Measurements from ENCODE around the gene PAFAH1B2. TPM values are rescaled to one million over a fixed set of nuclear protein-coding genes. Genes with fewer than 3 reads are reported as not detected.

Gene PAFAH1B2
- polyA plus RNA-seq, 1 donor: 47.9 TPM

- H3K4me1 ChIP-seq (ENCODE audit: control insufficient read depth, insufficient read depth, low read length): peaks cover 8% of the 10 kb centered on the region
- peaks cover 85% of the 10 kb centered on the region for H3K36me3 ChIP-seq (ENCODE audit: control insufficient read depth, insufficient read depth, low read length)
- no peaks in the 10 kb centered on the region for H3K27me3 ChIP-seq (ENCODE audit: control insufficient read depth, insufficient read depth, low read length)
- H3K9me3 ChIP-seq (ENCODE audit: control insufficient read depth, low read depth, low read length): no peaks in the 10 kb centered on the region
- H3K4me3 ChIP-seq (ENCODE audit: low read length): no peak overlapping the region
- no peak for DNase-seq
- H3K27ac ChIP-seq (ENCODE audit: low read length): no peak overlapping the region
- WGBS (ENCODE audit: insufficient coverage, low lambda C conversion rate): no CpG with 5 or more reads among the region's 22 CpGs
Observed at GRCh38 chr11:117189191-117189940, 45.3 kb downstream of the PAFAH1B2 start.

GRCh38 chr11:117189941-117190544 lies 46.0 kb downstream of the PAFAH1B2 start:
- no peak overlapping the region for H3K27ac ChIP-seq (ENCODE audit: low read length)
- no CpG with 5 or more reads among the region's 8 CpGs for WGBS (ENCODE audit: insufficient coverage, low lambda C conversion rate)
- no peak overlapping the region for H3K4me3 ChIP-seq (ENCODE audit: low read length)
- peaks cover 8% of the 10 kb centered on the region for H3K4me1 ChIP-seq (ENCODE audit: control insufficient read depth, insufficient read depth, low read length)
- no peak for DNase-seq
- no peaks in the 10 kb centered on the region for H3K9me3 ChIP-seq (ENCODE audit: control insufficient read depth, low read depth, low read length)
- H3K36me3 ChIP-seq (ENCODE audit: control insufficient read depth, insufficient read depth, low read length): peaks cover 88% of the 10 kb centered on the region
- no peaks in the 10 kb centered on the region for H3K27me3 ChIP-seq (ENCODE audit: control insufficient read depth, insufficient read depth, low read length)

GRCh38 chr11:117191680-117192400 lies 47.8 kb downstream of the PAFAH1B2 start:
- Histone ChIP-seq H3K36me3 (ENCODE audit: control insufficient read depth, insufficient read depth, low read length) (peaks cover 84% of the 10 kb centered on the region), H3K4me1 (ENCODE audit: control insufficient read depth, insufficient read depth, low read length) (no peaks in the 10 kb centered on the region), H3K27ac (ENCODE audit: low read length) (no peak overlapping the region), H3K27me3 (ENCODE audit: control insufficient read depth, insufficient read depth, low read length) (no peaks in the 10 kb centered on the region), H3K9me3 (ENCODE audit: control insufficient read depth, low read depth, low read length) (no peaks in the 10 kb centered on the region), H3K4me3 (ENCODE audit: low read length) (no peak overlapping the region)
- DNase-seq: no peak
- WGBS (ENCODE audit: insufficient coverage, low lambda C conversion rate): no CpG with 5 or more reads among the region's 26 CpGs

- Histone ChIP-seq H3K36me3 (ENCODE audit: control insufficient read depth, insufficient read depth, low read length) (peaks cover 83% of the 10 kb centered on the region), H3K4me1 (ENCODE audit: control insufficient read depth, insufficient read depth, low read length) (no peaks in the 10 kb centered on the region), H3K9me3 (ENCODE audit: control insufficient read depth, low read depth, low read length) (no peaks in the 10 kb centered on the region), H3K4me3 (ENCODE audit: low read length) (no peak overlapping the region), H3K27ac (ENCODE audit: low read length) (no peak overlapping the region), H3K27me3 (ENCODE audit: control insufficient read depth, insufficient read depth, low read length) (no peaks in the 10 kb centered on the region)
- DNase-seq: no peak
- no CpG with 5 or more reads among the region's 17 CpGs for WGBS (ENCODE audit: insufficient coverage, low lambda C conversion rate)
Observed at GRCh38 chr11:117192401-117192875, 48.4 kb downstream of the PAFAH1B2 start.

- DNase-seq: no peak
- Histone ChIP-seq H3K9me3 (ENCODE audit: control insufficient read depth, low read depth, low read length) (no peaks in the 10 kb centered on the region), H3K27ac (ENCODE audit: low read length) (no peak overlapping the region), H3K27me3 (ENCODE audit: control insufficient read depth, insufficient read depth, low read length) (no peaks in the 10 kb centered on the region), H3K4me3 (ENCODE audit: low read length) (no peak overlapping the region), H3K4me1 (ENCODE audit: control insufficient read depth, insufficient read depth, low read length) (peaks cover under 1% of the 10 kb centered on the region), H3K36me3 (ENCODE audit: control insufficient read depth, insufficient read depth, low read length) (peaks cover 76% of the 10 kb centered on the region)
- WGBS (ENCODE audit: insufficient coverage, low lambda C conversion rate): no CpG with 5 or more reads among the region's 15 CpGs
Observed at GRCh38 chr11:117193130-117194020, 49.3 kb downstream of the PAFAH1B2 start.

GRCh38 chr11:117194267-117194666 lies 50.2 kb downstream of the PAFAH1B2 start:
- Histone ChIP-seq H3K36me3 (ENCODE audit: control insufficient read depth, insufficient read depth, low read length) (peaks cover 67% of the 10 kb centered on the region), H3K4me3 (ENCODE audit: low read length) (no peak overlapping the region), H3K4me1 (ENCODE audit: control insufficient read depth, insufficient read depth, low read length) (peaks cover 9% of the 10 kb centered on the region)

GRCh38 chr11:117195258-117195657 lies 51.2 kb downstream of the PAFAH1B2 start:
- WGBS (ENCODE audit: insufficient coverage, low lambda C conversion rate): no CpG with 5 or more reads among the region's 4 CpGs
- no peaks in the 10 kb centered on the region for H3K9me3 ChIP-seq (ENCODE audit: control insufficient read depth, low read depth, low read length)
- peaks cover 58% of the 10 kb centered on the region for H3K36me3 ChIP-seq (ENCODE audit: control insufficient read depth, insufficient read depth, low read length)
- H3K27me3 ChIP-seq (ENCODE audit: control insufficient read depth, insufficient read depth, low read length): no peaks in the 10 kb centered on the region
- H3K4me1 ChIP-seq (ENCODE audit: control insufficient read depth, insufficient read depth, low read length): peaks cover 10% of the 10 kb centered on the region
- no peak overlapping the region for H3K4me3 ChIP-seq (ENCODE audit: low read length)
- DNase-seq: peak; percentile 55 to 71
- H3K27ac ChIP-seq (ENCODE audit: low read length): no peak overlapping the region

More at GRCh38 chr11:117194267-117194666, 50.2 kb downstream of the PAFAH1B2 start:
- no peak for DNase-seq
- H3K9me3 ChIP-seq (ENCODE audit: control insufficient read depth, low read depth, low read length): no peaks in the 10 kb centered on the region
- 100% methylated on average over 1 of the region's 5 CpGs for WGBS (ENCODE audit: insufficient coverage, low lambda C conversion rate)
- no peak overlapping the region for H3K27ac ChIP-seq (ENCODE audit: low read length)
- no peaks in the 10 kb centered on the region for H3K27me3 ChIP-seq (ENCODE audit: control insufficient read depth, insufficient read depth, low read length)

- no peak for DNase-seq
- no peaks in the 10 kb centered on the region for H3K27me3 ChIP-seq (ENCODE audit: control insufficient read depth, insufficient read depth, low read length)
- H3K4me1 ChIP-seq (ENCODE audit: control insufficient read depth, insufficient read depth, low read length): peaks cover 10% of the 10 kb centered on the region
- peaks cover 54% of the 10 kb centered on the region for H3K36me3 ChIP-seq (ENCODE audit: control insufficient read depth, insufficient read depth, low read length)
- no peak overlapping the region for H3K27ac ChIP-seq (ENCODE audit: low read length)
- no CpG with 5 or more reads among the region's 19 CpGs for WGBS (ENCODE audit: insufficient coverage, low lambda C conversion rate)
- no peaks in the 10 kb centered on the region for H3K9me3 ChIP-seq (ENCODE audit: control insufficient read depth, low read depth, low read length)
- H3K4me3 ChIP-seq (ENCODE audit: low read length): no peak overlapping the region
Observed at GRCh38 chr11:117195761-117196160, 51.7 kb downstream of the PAFAH1B2 start.

- no peak overlapping the region for H3K27ac ChIP-seq (ENCODE audit: low read length)
Observed at GRCh38 chr11:117197006-117197405, 52.9 kb downstream of the PAFAH1B2 start.

More at GRCh38 chr11:117197006-117197405, 52.9 kb downstream of the PAFAH1B2 start:
- Histone ChIP-seq H3K36me3 (ENCODE audit: control insufficient read depth, insufficient read depth, low read length) (peaks cover 46% of the 10 kb centered on the region), H3K27me3 (ENCODE audit: control insufficient read depth, insufficient read depth, low read length) (no peaks in the 10 kb centered on the region), H3K9me3 (ENCODE audit: control insufficient read depth, low read depth, low read length) (no peaks in the 10 kb centered on the region), H3K4me1 (ENCODE audit: control insufficient read depth, insufficient read depth, low read length) (peaks cover 10% of the 10 kb centered on the region), H3K4me3 (ENCODE audit: low read length) (no peak overlapping the region)
- DNase-seq: no peak
- 80% methylated on average over 1 of the region's 7 CpGs for WGBS (ENCODE audit: insufficient coverage, low lambda C conversion rate)

All from large intestine (tissue), 3 donors.